ENCODE data around the gene RNF20.
"Not testable (repeated sequence)": the region's sequence is repeated elsewhere in the genome, so short reads cannot be mapped to it uniquely, and the experiment has no call there.

The RNF20 gene

GRCh38 chr9:101511009-101511408, 22.6 kb upstream of the RNF20 start:
- no peak overlapping the region for H3K4me3 Mint-ChIP-seq
- H3K9me3 Mint-ChIP-seq: no peaks in the 10 kb centered on the region
- ATAC-seq (replicated peaks; ENCODE audit: extremely low read depth, poor library complexity, severe bottlenecking) (no peak), DNase-seq (ENCODE audit: low spot score in 2 of 2) (no peak)
- no peaks in the 10 kb centered on the region for H3K4me1 Mint-ChIP-seq
- H3K27me3 Mint-ChIP-seq: peaks cover 25% of the 10 kb centered on the region
- H3K36me3 Mint-ChIP-seq (ENCODE audit: insufficient read depth): no peaks in the 10 kb centered on the region
- no peak overlapping the region for H3K27ac Mint-ChIP-seq (ENCODE audit: low read depth)

GRCh38 chr9:101512116-101512515, 21.5 kb upstream of the RNF20 start:
- H3K9me3 Mint-ChIP-seq: no peaks in the 10 kb centered on the region
- ATAC-seq (replicated peaks; ENCODE audit: extremely low read depth, poor library complexity, severe bottlenecking) (no peak), DNase-seq (ENCODE audit: low spot score in 2 of 2) (no peak)
- H3K27ac Mint-ChIP-seq (ENCODE audit: low read depth): no peak overlapping the region
- no peak overlapping the region for H3K4me3 Mint-ChIP-seq
- peaks cover 23% of the 10 kb centered on the region for H3K27me3 Mint-ChIP-seq
- no peaks in the 10 kb centered on the region for H3K4me1 Mint-ChIP-seq
- no peaks in the 10 kb centered on the region for H3K36me3 Mint-ChIP-seq (ENCODE audit: insufficient read depth)

GRCh38 chr9:101513351-101513750, 20.3 kb upstream of the RNF20 start:
- DNase-seq (ENCODE audit: low spot score in 2 of 2) (no peak), ATAC-seq (replicated peaks; ENCODE audit: extremely low read depth, poor library complexity, severe bottlenecking) (no peak)
- Mint-ChIP-seq H3K9me3 (no peaks in the 10 kb centered on the region), H3K4me3 (no peak overlapping the region), H3K27ac (ENCODE audit: low read depth) (no peak overlapping the region), H3K27me3 (peaks cover 12% of the 10 kb centered on the region), H3K36me3 (ENCODE audit: insufficient read depth) (no peaks in the 10 kb centered on the region), H3K4me1 (no peaks in the 10 kb centered on the region)

- peaks cover 15% of the 10 kb centered on the region for H3K27me3 Mint-ChIP-seq
- no peak overlapping the region for H3K4me3 Mint-ChIP-seq
- DNase-seq (ENCODE audit: low spot score in 2 of 2): no peak
- H3K4me1 Mint-ChIP-seq: no peaks in the 10 kb centered on the region
- H3K36me3 Mint-ChIP-seq (ENCODE audit: insufficient read depth): no peaks in the 10 kb centered on the region
- no peaks in the 10 kb centered on the region for H3K9me3 Mint-ChIP-seq
- H3K27ac Mint-ChIP-seq (ENCODE audit: low read depth): no peak overlapping the region
- no peak for ATAC-seq (replicated peaks; ENCODE audit: extremely low read depth, poor library complexity, severe bottlenecking)
These were observed 19.6 kb upstream of the RNF20 start for GRCh38 chr9:101514071-101514470.

GRCh38 chr9:101516655-101517054, 17.0 kb upstream of the RNF20 start:
- ATAC-seq (replicated peaks; ENCODE audit: extremely low read depth, poor library complexity, severe bottlenecking) (no peak), DNase-seq (ENCODE audit: low spot score in 2 of 2) (no peak)
- Mint-ChIP-seq H3K4me3 (no peak overlapping the region), H3K27me3 (peaks cover 32% of the 10 kb centered on the region), H3K36me3 (ENCODE audit: insufficient read depth) (no peaks in the 10 kb centered on the region), H3K4me1 (no peaks in the 10 kb centered on the region), H3K9me3 (no peaks in the 10 kb centered on the region), H3K27ac (ENCODE audit: low read depth) (no peak overlapping the region)

DNA sequence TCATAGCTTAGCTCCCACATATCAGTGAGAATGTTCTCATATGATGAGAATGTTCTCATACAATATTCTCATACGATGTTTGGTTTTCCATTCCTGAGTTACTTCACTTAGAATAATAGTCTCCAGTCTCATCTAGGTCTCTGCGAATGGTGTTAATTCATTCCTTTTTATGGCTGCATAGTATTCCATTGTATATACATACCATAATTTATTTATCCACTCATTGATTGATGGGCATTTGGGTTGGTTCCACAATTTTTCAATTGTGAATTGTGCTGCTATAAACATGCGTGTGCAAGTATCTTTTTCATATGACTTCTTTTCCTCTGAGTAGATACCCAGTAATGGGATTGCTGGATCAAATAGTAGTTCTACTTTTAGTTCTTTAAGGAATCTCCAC, 15.2 kb upstream of the RNF20 start:
- H3K36me3 Mint-ChIP-seq (ENCODE audit: insufficient read depth); H3K9me3 Mint-ChIP-seq; H3K4me1 Mint-ChIP-seq; H3K4me3 Mint-ChIP-seq; H3K27ac Mint-ChIP-seq (ENCODE audit: low read depth); DNase-seq (ENCODE audit: low spot score in 2 of 2); ATAC-seq (replicated peaks; ENCODE audit: extremely low read depth, poor library complexity, severe bottlenecking): not testable (repeated sequence)
- H3K27me3 Mint-ChIP-seq: peaks cover 51% of the 10 kb centered on the region

DNA sequence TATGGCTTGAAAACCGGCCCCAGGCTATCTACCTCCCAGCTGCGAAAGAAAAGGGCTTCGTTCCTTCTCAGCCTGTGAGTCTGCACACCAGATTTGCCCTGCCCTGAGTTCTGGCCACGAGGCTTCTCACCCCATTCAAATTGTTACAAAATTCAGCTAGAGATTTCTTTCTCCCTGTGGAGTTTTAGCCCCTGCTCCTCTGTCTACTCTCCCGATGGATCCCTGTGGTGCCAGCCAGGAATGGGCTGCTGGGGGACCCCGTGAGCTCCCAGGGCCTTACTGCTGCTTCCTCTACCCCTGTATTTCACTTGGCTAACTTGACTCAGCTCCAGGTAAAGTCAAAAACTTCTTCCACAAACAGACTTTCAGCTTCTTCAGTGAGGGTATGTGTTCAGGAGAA, 9.3 kb upstream of the RNF20 start:
- no peaks in the 10 kb centered on the region for H3K4me1 Mint-ChIP-seq
- H3K4me3 Mint-ChIP-seq: no peak overlapping the region
- peaks cover 58% of the 10 kb centered on the region for H3K27me3 Mint-ChIP-seq
- ATAC-seq (replicated peaks; ENCODE audit: extremely low read depth, poor library complexity, severe bottlenecking): no peak
- H3K9me3 Mint-ChIP-seq: no peaks in the 10 kb centered on the region
- H3K27ac Mint-ChIP-seq (ENCODE audit: low read depth): no peak overlapping the region
- no peak for DNase-seq (ENCODE audit: low spot score in 2 of 2)
- peaks cover 2% of the 10 kb centered on the region for H3K36me3 Mint-ChIP-seq (ENCODE audit: insufficient read depth)

- Mint-ChIP-seq H3K27me3 (peaks cover 34% of the 10 kb centered on the region), H3K4me3 (no peak overlapping the region), H3K9me3 (no peaks in the 10 kb centered on the region), H3K4me1 (no peaks in the 10 kb centered on the region), H3K27ac (ENCODE audit: low read depth) (no peak overlapping the region), H3K36me3 (ENCODE audit: insufficient read depth) (peaks cover 2% of the 10 kb centered on the region)
- no peak for ATAC-seq (replicated peaks; ENCODE audit: extremely low read depth, poor library complexity, severe bottlenecking)
- DNase-seq (ENCODE audit: low spot score in 2 of 2): no peak
These were observed 6.6 kb upstream of the RNF20 start for GRCh38 chr9:101527066-101527465.

DNA sequence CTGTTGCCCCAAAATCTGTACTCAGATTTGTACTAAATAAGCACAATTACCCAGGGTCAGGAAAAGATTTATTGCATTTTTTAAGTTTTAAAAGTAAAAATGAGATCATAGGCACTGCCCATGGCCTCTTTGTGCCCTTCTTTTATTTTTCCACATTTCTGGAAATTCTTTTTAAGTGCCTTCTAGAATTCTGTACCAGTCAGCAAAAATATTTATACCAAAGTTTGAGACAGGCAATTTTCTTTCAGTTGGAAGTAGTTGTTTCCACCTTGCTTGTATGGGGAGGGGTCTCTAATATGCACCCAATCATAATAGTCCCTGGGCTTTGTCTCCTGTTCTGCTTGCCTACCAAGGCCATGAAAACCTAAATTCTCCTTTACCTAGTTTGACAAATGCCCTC, 5.6 kb upstream of the RNF20 start:
- no peaks in the 10 kb centered on the region for H3K9me3 Mint-ChIP-seq
- H3K4me1 Mint-ChIP-seq: peaks cover under 1% of the 10 kb centered on the region
- H3K36me3 Mint-ChIP-seq (ENCODE audit: insufficient read depth): peaks cover 4% of the 10 kb centered on the region
- peaks cover 24% of the 10 kb centered on the region for H3K27me3 Mint-ChIP-seq
- DNase-seq (ENCODE audit: low spot score in 2 of 2): no peak
- H3K4me3 Mint-ChIP-seq: no peak overlapping the region
- H3K27ac Mint-ChIP-seq (ENCODE audit: low read depth): no peak overlapping the region
- ATAC-seq (replicated peaks; ENCODE audit: extremely low read depth, poor library complexity, severe bottlenecking): no peak

- no peak for ATAC-seq (replicated peaks; ENCODE audit: extremely low read depth, poor library complexity, severe bottlenecking)
- Mint-ChIP-seq H3K9me3 (no peaks in the 10 kb centered on the region), H3K27me3 (peaks cover 3% of the 10 kb centered on the region), H3K36me3 (ENCODE audit: insufficient read depth) (peaks cover 11% of the 10 kb centered on the region), H3K4me1 (peaks cover 7% of the 10 kb centered on the region), H3K4me3 (no peak overlapping the region), H3K27ac (ENCODE audit: low read depth) (no peak overlapping the region)
- peak; percentile 45 to 46 for DNase-seq (ENCODE audit: low spot score in 2 of 2)
These were observed 3.5 kb upstream of the RNF20 start for GRCh38 chr9:101530076-101530711.

GRCh38 chr9:101536351-101536750, 2.7 kb downstream of the RNF20 start:
- Mint-ChIP-seq H3K27ac (ENCODE audit: low read depth) (no peak overlapping the region), H3K4me1 (peaks cover 13% of the 10 kb centered on the region), H3K27me3 (no peaks in the 10 kb centered on the region), H3K4me3 (no peak overlapping the region), H3K36me3 (ENCODE audit: insufficient read depth) (peaks cover 14% of the 10 kb centered on the region), H3K9me3 (no peaks in the 10 kb centered on the region)
- DNase-seq (ENCODE audit: low spot score in 2 of 2): no peak
- ATAC-seq (replicated peaks; ENCODE audit: extremely low read depth, poor library complexity, severe bottlenecking): no peak

DNA sequence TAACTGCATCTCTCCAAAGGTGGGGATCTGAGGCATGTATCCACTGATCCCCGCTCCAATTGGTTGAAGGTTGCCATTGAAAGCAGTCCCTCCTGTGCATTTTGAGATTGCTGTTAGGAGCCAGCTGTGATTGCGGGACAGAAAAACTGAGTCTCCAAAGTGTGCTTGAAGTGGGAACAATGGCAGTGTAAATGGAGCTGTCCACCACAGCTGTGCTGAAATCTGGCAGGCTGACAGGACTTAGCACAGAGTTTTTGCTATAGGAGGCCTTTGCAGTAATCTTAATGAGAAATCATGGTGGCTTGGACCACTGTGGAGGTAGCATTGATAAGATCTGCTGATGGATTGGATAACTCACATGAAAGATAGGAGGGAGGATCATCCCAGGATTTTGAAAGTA, 3.3 kb downstream of the RNF20 start:
- no peak for DNase-seq (ENCODE audit: low spot score in 2 of 2)
- H3K27me3 Mint-ChIP-seq: no peaks in the 10 kb centered on the region

DNA sequence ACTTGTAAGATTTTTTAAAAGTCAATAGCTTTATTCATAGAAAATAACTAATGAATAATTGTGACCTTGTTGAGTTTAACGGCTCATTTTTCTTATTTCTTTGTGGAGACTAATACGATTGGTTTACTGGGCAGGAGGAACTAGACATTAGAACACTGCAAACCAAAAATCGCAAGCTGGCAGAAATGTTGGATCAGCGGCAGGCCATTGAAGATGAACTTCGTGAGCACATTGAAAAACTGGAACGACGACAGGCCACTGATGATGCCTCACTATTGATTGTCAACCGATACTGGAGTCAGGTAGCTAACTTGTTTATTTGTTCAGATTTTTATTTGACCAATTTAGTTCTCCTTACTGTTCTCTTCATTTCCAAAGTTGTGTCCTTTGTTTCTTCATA, 6.4 kb downstream of the RNF20 start:
- no peaks in the 10 kb centered on the region for H3K27me3 Mint-ChIP-seq
- DNase-seq (ENCODE audit: low spot score in 2 of 2) (no peak), ATAC-seq (replicated peaks; ENCODE audit: extremely low read depth, poor library complexity, severe bottlenecking) (no peak)
- peaks cover 17% of the 10 kb centered on the region for H3K36me3 Mint-ChIP-seq (ENCODE audit: insufficient read depth)
- no peak overlapping the region for H3K27ac Mint-ChIP-seq (ENCODE audit: low read depth)
- H3K4me3 Mint-ChIP-seq: no peak overlapping the region
- no peaks in the 10 kb centered on the region for H3K9me3 Mint-ChIP-seq
- H3K4me1 Mint-ChIP-seq: peaks cover 6% of the 10 kb centered on the region

More for the DNA sequence above, 3.3 kb downstream of the RNF20 start:
- Mint-ChIP-seq H3K27ac (ENCODE audit: low read depth) (no peak overlapping the region), H3K4me3 (no peak overlapping the region), H3K36me3 (ENCODE audit: insufficient read depth) (peaks cover 14% of the 10 kb centered on the region), H3K9me3 (no peaks in the 10 kb centered on the region), H3K4me1 (peaks cover 13% of the 10 kb centered on the region)
- no peak for ATAC-seq (replicated peaks; ENCODE audit: extremely low read depth, poor library complexity, severe bottlenecking)
